ENCODE measurements around the gene SCYGR3.

DNA sequence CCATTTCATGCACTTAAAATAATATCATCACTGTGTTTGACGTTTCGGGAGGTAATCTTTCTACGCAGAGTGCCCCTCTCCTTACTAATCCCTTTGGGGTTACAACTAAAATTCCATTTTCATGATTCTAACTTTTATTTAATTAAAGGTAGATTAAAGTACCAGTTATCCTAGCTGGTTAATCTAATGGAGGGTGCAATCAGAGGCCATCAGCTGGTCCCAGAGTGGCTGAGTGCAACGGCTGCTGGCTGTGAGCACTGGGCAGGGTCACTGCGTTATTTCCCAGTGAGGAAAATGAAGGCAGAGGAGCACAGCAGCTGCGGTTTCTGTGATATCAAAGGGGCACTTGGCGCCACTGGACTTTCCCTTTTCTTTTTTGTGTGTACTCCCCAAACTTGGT, 14.8 kb upstream of the SCYGR3 start:
- no peak for TF ChIP-seq POLR2A (IDR thresholded peaks at IDR 0.05)
- TF ChIP-seq, protein P1, sequence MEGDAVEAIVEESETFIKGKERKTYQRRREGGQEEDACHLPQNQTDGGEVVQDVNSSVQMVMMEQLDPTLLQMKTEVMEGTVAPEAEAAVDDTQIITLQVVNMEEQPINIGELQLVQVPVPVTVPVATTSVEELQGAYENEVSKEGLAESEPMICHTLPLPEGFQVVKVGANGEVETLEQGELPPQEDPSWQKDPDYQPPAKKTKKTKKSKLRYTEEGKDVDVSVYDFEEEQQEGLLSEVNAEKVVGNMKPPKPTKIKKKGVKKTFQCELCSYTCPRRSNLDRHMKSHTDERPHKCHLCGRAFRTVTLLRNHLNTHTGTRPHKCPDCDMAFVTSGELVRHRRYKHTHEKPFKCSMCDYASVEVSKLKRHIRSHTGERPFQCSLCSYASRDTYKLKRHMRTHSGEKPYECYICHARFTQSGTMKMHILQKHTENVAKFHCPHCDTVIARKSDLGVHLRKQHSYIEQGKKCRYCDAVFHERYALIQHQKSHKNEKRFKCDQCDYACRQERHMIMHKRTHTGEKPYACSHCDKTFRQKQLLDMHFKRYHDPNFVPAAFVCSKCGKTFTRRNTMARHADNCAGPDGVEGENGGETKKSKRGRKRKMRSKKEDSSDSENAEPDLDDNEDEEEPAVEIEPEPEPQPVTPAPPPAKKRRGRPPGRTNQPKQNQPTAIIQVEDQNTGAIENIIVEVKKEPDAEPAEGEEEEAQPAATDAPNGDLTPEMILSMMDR (IDR thresholded peaks at IDR 0.05) = no peak
